ENCODE results near the gene RPL36AL.

The RPL36AL gene

GRCh38 chr14:49581209-49582112 lies 39.0 kb downstream of the RPL36AL start:
- no peak for DNase-seq (ENCODE audit: low spot score)

DNA sequence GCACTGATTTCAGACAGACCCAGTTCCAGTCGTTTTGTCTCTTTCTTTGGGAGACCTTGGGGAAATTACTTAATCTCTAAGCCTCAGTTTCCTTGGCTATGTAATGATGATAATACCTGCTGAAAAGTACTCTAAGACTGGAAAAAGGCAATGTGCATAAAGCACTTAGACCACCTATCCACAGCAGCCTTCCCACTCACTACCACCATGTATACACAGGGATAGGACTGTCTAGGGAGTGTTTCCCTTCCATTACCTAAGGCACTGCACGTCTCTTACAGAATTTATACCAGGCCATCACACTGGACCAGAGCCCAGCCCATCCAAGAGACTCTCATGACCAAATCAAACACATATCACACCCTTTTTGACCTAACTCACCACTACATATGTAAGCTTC lies 40.6 kb downstream of the RPL36AL start:
- no peak for DNase-seq (ENCODE audit: low spot score)

- DNase-seq (ENCODE audit: low spot score), result no peak
Observed at GRCh38 chr14:49578141-49578540, 42.3 kb downstream of the RPL36AL start.

DNA sequence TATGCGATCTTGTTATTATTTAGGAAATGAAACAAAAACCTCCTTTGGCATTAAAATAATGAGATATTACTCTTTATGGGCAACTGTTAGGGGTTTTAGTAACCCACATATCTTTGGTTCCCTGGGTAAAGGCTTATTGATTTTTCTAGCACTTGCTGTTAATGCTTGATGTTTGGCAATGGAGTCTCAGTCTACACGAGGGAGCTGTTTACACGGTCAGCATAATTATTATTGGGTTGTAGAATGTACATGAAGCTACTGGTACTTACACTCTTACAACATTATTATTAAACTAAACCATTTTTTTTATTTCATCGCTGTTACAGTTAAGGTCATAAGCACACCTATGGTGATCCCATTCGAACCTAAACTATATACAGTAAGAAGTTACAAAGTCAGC lies 46.4 kb downstream of the RPL36AL start:
- DNase-seq (ENCODE audit: low spot score), result no peak

GRCh38 chr14:49569281-49569680 lies 51.1 kb downstream of the RPL36AL start:
- DNase-seq (ENCODE audit: low spot score), result no peak

All from CD4-positive, alpha-beta T cell treated with Interleukin-2 at 100 ng/mL for 4 hours (primary cell).